HG03135 (cell line): ENCODE data around the gene PTRHD1.
"Not testable (repeated sequence)": the region's sequence is repeated elsewhere in the genome, so short reads cannot be mapped to it uniquely, and the experiment has no call there.

ENCODE experiments used
- ATAC-seq: cut with Tn5 transposase; IDR thresholded peaks from one replicate; pipeline ENCODE4 v1.9.1; 2021; ENCODE audit warnings: mild to moderate bottlenecking, moderate library complexity; ENCODE audit not compliant: unreplicated experiment

Gene PTRHD1, protein sequence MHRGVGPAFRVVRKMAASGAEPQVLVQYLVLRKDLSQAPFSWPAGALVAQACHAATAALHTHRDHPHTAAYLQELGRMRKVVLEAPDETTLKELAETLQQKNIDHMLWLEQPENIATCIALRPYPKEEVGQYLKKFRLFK

DNA sequence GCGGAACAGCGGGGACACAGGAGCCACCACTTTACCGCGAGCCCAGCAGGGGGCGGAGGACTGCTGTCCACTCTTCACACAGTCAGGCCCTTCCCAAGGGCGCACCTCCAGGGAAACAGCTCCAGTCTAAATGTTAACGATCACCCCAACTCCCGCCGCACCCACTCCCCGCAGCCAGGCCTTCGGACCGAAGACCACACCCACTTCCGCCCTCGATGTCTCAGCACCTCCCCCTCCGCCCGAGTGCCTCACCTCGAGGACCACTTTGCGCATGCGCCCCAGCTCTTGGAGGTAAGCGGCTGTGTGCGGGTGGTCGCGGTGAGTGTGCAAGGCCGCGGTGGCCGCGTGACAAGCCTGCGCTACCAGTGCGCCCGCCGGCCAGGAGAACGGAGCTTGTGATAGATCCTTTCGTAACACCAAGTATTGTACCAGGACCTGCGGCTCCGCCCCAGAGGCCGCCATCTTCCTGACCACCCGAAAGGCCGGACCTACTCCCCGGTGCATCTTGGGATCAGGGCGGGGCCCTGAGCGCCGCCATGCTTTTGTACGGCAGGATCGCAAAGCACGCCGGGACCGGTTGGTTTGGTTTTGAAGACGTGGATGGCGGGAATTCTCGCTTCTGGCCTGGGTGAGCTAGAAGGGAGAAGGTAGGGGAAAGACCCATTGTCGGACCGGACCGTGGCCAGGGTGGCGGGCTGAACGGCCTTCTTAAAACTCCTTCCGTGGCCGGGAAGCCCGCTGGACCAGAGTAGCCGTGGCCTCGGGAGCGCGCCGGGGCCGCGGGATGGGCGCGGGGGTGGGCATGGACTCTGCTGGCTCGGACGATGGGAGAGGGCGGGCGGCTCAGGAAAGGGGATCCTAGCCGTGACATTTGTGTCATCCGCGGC, at the start of gene PTRHD1, which contains the start of gene CENPO:
TSS of gene PTRHD1 (minus strand) at position 518 of the 887 bp plus-strand sequence. CDS start at position 504, 14 bp downstream.
TSS of gene CENPO (plus strand) at position 552 of the 887 bp plus-strand sequence. CDS start 495 bp downstream, outside the sequence.
- peak; percentile 89 for ATAC-seq

DNA sequence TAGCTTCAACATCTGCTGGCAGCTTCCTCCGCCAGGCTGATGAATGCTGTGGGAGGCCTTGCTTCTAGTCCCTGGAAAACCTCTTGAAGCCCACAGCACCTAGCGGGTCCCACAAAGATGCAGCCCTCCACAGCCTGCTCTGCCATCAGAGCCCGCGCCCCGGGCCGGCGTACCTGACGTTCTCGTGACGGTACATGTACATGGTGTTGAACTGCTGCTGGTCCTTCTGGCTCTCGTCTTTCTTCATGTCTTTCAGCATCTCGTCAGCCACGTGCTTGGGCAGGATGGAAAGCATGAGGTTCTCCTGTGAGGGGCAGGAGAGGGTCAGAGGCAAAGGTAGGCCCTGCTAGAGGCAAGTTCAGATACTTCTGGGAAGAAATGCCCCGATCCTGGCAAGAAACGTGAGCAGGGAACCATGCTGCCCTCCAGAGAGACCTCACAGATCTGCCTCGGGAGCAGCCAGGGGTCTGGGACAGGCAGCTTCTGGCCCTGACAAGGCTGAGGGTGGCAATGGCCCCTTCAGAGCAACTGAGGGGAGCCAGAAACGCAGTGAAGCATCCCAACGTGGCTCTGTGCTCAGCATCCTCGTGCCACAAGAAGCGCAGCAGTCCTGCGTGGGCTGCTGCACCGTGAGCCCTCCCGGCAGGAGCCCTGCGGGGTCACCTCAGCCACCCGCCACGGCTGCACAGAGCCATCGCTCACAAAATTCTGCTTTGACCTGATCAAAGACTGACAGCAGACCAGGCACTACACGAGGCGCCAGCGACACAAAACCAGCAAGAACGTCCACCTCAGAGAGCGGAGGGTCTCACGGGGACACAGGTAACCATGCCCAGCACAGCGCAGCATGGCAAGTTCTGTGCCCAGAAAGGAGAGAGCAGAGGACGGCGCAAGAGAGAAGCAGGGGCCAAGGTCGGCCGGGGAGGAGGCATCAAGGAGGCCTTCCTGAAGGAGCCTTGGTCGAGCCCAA, 49.2 kb upstream of the PTRHD1 start:
- no peak for ATAC-seq

DNA sequence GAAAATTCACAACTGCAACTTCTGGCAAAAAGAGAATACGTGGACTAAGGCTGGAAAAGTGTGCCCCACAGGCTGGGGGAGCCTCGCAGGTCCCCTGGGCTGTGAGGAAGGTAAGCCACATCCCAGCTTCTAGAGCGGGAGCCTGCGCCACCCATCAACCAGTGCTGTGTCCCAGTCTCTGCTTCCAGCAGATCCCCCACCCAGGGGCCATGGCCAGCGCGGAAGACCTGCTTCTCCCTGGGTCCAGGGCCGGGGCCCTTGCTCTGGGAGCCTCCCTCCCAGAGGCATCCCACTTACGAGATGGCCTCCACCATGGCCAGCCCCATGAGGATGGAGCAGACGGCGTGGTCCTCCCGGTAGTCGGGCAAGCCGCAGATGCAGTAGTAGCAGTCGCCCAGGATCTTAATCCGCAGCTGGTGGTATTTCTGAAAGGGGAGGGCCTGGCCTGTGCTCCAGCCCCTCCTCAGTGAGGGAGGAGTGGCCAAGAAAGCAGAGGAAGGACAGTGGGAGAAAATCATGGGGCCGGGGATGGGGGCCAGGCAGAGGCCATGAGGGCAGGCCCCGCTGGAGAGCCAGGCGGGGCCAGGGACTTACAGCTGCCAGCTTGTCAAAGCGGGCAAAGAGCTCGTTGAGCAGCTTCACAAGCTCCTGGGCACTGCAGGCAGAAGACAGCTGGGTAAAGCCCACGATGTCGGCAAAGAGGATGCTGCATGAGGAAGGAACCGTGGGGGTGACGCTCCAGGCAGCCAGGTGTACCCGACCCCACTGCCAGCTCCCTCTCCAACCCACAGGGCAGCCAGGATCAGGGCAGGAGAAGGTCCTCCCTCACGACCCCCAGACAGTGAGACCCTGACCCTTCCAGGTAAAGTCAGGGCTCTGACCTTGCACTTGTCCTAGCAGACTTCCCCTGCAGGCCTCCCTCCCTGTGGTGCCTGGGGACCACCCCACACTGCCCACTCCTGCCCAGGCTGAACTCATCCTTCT, 48.1 kb upstream of the PTRHD1 start:
- no peak for ATAC-seq

DNA sequence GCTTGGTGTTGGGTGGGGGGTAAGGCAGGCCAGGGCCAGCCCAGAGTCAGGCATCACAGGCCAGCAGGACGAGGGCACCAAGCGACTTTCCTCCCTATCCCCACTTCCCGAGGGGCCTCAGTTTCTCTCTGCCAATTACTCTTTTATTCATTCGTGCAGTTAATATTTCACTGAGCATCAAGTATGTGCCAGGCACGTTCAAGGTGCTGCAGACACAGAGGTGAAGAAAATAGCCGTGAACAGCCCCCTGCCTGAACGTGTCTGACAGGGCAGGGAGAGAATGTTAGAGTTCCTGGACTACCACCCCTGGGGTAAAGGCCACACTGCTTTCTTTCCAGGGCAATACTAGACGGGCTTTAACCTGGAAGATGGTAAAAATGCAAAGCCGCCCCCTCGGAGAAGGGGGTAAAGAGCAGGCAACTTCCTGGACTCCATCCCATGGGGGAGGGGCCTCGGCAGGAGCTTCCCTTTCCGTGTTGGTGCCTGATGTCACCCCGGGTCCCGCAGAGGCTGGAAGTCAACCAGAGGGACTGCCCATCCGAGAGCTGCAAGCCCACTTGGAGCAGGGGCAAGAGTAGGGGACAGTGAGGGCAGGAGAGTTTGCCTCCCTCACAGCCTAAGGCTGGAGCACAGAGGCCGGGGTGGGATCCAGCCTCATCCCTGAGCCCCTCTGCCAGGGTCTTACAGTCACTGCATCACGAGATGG, 47.1 kb upstream of the PTRHD1 start:
- ATAC-seq, result no peak

DNA sequence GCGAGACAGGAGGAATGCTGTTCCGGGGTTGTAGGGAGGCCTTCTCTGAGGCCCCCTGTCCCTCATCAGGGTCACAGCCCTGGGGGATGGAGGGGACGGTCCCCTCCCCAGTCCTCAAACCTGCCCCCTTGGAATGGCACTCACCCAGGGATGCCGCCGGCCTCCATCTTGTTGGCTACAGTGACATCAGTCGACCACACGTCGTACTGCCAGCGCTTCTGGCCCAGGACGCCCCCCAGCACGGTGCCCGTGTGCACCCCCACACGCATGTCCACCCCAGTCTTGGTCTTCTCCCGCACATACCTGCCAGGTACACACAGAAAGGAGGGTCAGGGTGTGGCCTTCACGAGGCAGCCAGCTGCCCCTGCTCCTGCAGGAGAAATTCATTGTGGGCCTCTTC, 46.5 kb upstream of the PTRHD1 start:
- ATAC-seq, result no peak

DNA sequence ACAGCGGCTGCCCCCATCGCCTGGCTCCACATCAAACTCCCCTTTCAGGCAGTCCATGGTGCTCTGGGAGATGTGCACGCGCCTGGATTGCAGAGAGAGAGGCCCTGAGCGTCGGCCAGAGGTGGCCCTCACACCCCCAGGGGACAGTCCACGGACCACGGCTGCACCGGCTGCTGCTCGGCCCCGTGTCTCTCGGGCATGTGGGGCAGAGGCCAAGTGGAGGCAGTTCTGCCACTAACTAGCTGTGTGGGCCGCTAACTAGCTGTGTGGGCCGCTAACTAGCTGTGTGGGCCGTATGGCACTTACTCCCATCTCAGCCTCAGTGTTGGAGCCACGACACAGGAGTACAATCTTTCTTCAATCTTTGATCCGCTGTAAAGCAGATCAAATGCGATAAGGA, 45.4 kb upstream of the PTRHD1 start:
- ATAC-seq, result no peak

DNA sequence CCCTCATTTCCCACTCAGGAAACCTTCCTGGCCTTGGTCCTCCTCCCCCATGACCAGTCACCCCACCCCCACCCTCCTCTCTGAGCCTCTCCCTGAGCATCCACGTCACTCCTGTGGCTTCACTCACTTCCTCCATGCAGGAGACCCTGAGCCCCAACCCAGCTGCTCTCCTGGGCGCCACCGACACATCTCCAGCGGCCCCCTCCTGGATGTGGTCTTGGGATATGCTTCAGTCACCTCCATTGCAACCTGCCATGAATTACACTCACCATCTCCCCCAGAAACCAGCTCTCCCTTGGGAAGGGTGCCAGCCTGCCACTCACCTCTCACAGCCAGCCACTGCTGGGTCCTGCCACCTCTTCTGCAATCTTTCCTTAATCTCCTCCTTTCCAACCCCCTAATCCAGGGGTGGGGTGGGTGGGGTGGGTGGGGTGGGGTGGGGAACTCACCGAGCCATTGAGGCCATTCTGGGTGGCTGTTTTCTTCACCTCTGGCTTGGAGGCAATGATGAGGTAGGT, 44.9 kb upstream of the PTRHD1 start:
- no peak for ATAC-seq

DNA sequence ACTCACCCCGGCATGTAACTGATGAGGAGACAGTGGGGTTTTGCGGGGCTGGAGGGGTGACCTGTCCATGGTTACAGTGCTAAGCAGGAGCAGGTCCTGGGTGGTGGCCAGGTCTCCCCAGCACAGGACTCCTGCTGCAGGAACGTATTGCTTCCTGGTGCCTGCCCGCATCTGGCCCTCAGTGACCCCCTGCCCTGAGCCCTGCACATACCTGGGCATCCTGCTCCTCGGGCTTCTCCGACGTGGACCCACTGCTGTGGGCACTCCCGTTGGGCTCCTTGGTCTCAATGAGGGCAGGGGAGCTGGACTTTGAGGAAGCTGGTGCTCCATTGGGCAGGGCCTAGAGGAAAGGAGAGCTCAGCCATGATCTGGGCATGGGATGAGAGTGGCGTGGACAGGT, 43.5 kb upstream of the PTRHD1 start:
- ATAC-seq, result no peak

DNA sequence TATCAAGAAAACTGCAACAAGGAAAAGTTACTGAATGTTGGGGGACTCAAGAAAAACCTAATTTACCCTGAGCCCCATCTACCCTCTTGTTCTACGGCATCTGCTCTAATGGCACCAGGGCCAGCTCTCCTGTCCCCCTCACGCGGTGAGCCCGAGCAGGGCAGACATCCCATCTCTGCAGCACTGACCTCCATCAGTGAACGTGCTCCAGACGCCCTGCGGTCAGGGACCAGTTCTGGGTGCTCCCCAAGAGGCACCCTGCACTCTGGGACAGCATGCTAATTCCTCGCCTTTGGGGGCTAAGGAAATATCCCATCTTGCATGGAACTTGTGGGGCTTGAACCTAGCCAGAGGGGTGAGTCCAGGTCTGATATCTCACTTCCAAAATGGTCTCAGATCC, 43.0 kb upstream of the PTRHD1 start:
- ATAC-seq, result no peak

DNA sequence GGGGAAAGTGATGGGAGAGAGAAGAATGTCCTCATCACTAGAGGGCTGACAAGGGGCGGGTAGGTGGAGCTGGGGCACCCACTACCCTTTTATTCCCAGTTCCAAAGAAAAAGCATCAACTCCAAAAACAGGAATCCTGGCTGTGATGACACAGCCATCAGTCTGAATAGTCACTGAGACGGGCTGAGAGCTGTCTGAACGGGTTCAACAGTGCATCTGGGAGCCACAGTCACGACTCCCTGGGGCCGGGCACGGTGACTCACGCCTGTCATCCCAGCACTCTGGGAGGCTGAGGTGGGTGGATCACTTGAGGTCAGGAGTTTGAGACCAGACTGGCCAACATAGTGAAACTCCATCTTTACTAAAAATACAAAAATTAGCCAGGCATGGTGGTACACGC, 42.2 kb upstream of the PTRHD1 start:
- not testable (repeated sequence) for ATAC-seq

DNA sequence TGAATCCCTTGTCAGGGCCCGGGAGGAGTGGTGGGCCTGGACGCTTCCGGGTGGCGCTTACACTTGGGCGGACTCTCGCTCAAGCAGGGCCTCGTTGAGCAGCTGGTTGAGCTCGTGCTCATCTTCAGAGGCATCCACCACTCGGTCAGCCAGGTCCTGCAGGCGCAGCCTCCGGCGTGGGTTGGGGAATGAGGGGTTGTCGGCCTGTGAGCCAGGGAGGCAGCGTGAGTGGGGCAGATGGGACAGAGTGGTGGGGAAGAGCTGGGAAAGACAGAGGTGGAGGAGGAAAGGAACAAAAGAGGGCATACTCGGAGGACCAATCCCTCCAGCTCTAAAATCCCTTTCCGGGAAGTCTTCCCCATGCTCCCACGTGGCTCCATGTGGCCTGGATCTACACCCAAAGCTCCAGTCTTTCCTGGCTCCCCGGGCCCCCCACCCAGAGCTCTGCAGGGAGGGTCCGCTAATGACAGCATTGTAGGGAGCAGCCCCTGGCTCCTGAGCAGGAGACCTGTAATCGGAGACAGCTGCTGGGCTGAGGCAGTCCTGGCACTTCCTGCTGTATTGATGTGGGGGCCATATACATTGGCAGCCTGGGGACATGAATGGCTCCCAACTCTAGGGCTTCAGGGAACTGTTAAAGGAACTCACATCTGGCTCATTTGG, 41.7 kb upstream of the PTRHD1 start:
- ATAC-seq, result no peak

DNA sequence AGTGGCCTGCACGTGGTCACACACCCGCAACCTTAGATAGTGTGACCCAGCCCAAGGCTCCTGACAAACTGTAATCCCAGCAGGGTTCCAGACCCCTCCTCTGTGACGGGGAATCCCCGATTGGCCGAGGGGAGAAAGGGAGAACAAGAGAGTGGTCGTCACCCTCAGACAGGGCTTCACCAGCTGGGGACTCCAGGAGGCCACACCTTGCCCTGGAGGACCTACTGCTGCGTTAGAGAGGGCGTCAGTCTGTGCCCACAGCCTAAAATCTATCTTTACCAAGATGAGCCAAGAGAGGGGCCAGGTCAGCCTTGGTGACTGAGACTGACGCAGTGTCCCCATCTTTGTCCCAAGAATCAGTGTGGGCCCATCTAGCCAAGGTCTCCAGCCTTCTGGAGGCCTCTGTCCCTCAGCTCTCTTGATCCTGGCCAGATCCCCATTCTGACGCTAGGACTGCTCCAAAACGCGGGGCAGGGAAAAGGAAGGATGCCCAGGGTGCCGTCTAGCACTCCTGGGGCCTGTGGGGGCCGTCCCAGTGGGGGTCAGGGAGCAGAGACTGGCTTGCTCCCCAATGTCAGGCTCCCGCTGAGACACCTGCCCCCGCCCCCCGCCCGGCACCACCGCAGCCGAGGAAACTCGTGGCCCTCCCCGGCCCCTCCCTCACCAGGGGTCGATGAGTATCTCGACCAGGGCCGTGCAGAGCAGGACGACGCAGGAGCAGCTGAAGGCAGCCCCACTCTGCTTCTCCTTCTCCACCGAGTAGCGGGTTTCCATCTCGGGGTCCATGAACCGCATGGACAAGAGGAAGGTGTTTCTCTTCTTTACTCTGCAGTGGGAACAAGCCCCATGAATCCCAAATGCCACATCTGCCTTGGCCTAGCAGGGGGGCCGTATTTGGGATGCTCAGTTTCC, 40.9 kb upstream of the PTRHD1 start:
- ATAC-seq, result no peak

DNA sequence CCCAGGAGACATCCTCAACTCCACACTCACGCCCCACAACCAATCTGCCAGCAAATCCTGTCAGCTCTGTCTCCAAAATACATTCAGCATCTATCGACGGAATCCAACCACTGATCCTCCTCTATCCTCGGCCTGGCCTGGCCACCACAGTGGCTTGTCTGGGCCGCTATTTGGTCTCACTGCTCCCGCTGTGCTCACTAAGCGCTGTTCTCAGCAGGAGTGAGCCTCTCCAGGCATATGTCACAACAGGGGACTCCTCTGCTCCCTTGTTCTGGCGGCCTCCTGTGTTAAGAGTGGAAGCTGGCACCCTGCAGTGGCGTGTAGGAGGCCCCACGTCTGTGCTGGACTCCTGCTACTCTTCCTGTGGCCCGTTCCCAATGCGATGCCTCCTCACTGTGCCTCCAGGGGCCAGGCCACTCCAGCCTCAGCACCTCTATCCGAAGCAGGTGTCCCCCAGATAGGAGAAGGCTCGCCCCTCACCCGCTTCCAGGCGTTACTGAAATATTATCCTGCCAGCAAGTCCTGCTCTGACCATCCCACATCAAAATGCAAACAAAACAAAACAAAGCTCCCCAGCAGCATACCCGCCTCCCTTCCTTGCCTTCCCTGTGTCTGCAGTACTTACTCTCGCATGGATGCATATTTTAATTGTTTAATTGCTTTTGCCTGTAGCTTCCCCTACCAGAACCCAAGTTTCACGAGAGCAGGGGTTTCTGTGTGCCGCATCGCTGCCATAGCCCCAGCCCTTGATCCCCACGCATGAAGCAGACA, 39.9 kb upstream of the PTRHD1 start:
- no peak for ATAC-seq

DNA sequence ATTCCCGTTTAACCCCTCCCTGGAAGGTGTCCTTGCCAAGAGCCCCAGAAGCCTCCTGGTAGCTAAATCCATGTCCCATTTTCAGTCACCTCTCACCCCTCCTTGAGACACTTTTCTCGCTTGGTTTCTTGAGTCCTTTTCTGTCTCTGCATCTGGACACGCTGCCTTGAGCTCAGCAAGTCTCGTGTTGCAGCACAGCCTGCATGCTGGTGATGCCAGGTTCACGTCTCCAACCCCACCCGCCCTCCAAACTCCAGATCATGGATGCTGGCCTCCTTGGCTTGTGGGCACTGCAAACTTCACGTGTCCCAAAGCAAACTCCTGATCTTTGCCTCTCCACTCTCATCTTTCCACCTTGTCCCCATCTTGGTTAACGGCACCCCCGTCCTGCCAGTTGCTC, 39.3 kb upstream of the PTRHD1 start:
- no peak for ATAC-seq

DNA sequence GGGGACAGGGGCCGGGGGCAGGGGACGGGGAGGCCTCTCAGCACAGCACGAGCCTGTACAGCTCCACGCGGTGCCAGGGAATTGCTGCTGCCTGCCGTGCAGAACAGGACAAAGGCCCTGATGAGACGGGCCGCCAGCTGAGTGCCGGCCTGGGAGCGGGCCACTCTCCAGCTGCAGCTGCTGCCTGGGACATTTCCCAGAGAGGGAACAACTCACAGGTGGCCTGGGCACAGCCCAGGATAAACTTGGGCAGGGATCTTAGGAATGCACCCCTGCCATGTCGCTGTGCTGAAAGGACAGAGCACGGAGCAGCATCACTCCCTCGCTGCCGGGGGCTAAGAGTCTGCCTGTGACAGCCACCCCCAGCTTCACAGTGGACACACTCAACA, 38.9 kb upstream of the PTRHD1 start:
- no peak for ATAC-seq

DNA sequence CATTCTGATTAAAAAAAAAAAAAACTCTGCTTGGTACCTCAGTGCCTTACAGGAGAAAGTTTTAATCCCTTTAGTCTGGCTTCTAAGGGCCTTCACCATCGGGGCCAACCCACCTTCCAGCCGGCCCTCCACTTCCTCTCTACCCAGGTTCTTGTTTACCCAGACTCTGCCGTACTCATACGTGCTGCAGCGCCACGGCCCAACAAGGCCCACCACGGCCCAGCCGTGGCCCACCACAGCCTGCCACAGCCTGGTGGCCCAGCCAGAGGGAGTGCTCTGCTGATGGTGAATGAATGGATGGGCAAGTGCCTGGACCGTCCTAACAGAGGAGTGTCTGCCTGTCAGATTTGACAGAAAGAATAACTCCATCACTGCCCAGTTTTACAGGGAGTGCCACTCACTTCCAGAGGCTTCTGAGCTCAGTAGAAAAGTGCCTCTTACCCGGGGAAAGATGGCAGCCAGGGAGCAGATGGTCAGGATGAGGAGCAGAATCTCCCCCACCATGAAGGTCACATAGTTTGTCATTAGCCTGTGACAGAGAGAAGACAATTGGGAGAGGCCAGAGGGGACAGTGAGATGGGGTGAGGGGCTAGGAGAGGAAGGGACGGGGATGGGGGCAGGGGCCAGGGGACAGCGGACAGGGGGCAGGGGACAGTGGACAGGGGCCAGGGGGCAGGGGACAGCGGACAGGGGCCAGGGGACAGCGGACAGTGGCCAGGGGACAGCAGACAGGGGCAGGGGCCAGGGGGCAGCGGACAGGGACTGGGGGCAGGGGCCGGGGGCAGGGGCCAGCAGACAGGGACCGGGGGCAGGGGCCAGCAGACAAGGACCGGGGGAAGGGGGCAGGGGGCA, 38.3 kb upstream of the PTRHD1 start:
- ATAC-seq, result no peak
